Stimulated activated CD4-positive, alpha-beta T cell treated with anti-CD3 and anti-CD28 coated beads, Interleukin-4, amount 100 ng/mL, for 24 hours (primary cell): ENCODE data around the gene EBI3.
"Not testable (repeated sequence)": the region's sequence is repeated elsewhere in the genome, so short reads cannot be mapped to it uniquely, and the experiment has no call there.

ENCODE experiments used
- DNase-seq: peaks from one replicate; pipeline ENCODE4 v3.0.0-alpha.2; 2020

EBI3 gene

GRCh38 chr19:4279530-4280422, 50.5 kb downstream of the EBI3 start:
- no peak for DNase-seq

- DNase-seq = no peak
These were observed 55.0 kb downstream of the EBI3 start for GRCh38 chr19:4284176-4284958.

DNA sequence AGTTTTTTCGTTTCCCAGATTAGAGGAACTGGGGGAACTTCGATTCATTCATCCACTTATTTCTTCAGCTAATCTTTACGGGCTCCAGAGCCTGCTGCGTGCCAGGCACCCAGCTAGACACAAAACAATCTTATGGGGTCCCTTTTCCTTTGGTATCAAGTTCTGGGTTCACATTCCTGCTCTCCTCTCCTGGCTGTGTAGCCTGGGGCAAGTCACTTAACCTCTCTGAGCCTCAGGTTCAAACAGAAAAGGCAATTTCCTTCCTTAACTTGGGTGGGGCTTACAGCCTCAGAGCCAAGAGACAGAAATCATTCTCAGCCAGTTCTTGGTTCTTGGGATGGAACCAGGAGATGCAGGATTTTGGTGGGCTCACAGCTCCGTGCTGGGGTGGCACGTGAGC, 55.7 kb downstream of the EBI3 start:
- no peak for DNase-seq

- DNase-seq = not testable (repeated sequence)
These were observed 56.8 kb downstream of the EBI3 start for GRCh38 chr19:4286141-4286540.
